ENCODE data around the gene CX3CR1. TPM values are rescaled to one million over a fixed set of nuclear protein-coding genes. Genes with fewer than 3 reads are reported as not detected.

Gene CX3CR1
- polyA plus RNA-seq, 4 donors: 0.06 to 3.7 TPM; not detected in 2

DNA sequence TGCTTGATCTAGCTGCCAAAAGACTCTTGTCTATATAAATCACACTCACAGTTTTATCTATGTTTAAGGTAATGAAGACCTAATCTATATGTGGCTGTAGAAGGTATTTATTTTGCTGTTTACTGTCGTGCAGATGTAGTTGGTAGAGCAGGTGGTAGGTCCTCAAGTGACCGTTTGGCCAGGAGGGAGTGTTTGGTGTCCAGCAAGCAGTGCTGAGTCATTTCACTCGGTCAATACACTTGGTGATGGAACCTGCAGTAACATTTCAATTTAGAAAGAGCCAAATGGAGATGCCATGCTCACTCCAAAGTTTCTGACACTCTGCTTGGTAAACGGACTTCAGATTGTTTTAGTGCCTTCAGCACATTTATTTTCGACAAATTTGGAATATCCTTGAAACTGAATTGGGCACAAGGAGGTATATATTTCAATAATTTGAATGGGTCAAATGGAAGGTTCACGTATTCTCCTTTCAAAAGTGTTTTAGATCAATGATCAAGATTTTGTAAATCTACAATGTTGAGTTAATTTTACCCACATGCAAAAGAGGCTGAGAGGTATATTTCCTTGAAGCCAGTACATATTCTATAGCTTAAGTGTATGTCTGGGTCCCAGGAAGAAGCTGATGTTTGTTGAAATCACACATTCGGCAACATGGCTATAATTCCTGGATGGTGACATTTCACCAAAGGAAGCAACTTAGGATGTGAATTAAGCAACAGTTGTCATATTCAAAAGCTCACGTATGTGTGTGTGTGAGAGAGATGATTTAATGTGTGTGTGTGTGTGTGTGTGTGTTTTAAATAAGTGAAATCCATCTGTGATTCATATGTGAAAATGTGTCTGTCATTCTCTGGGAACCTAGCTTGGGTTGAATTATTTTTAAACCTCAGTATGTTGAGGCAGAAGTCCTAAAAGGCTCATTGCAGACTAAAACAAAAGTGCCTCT, 7.7 kb upstream of the CX3CR1 start:
- Histone ChIP-seq H3K36me3 (ENCODE audit: control insufficient read depth in 3 of 3, insufficient read depth in 2 of 3, low read depth in 1 of 3, low read length in 3 of 3) (no peaks in the 10 kb centered on the region), H3K4me3 (ENCODE audit: low read depth in 1 of 3, low read length in 3 of 3) (no peak overlapping the region), H3K9me3 (ENCODE audit: control insufficient read depth in 2 of 2, insufficient read depth in 1 of 2, low read depth in 1 of 2, low read length in 1 of 2) (no peaks in the 10 kb centered on the region), H3K4me1 (ENCODE audit: control insufficient read depth in 3 of 3, insufficient read depth in 2 of 3, low read depth in 1 of 3, low read length in 2 of 3) (no peaks in the 10 kb centered on the region), H3K27ac (ENCODE audit: low read depth in 1 of 3, low read length in 2 of 3) (no peak overlapping the region), H3K27me3 (ENCODE audit: control insufficient read depth in 3 of 3, insufficient read depth in 3 of 3, low read length in 3 of 3) (no peaks in the 10 kb centered on the region)
- DNase-seq: no peak
- 58 to 62% (median 59%) methylated on average over 8 of the region's 8 CpGs for WGBS, 3 donors
- FAIRE-seq: no peak

GRCh38 chr3:39286771-39287170, 6.9 kb upstream of the CX3CR1 start:
- WGBS, 3 donors: 73 to 87% (median 81%) methylated on average over 3 of the region's 3 CpGs
- Histone ChIP-seq H3K4me3 (ENCODE audit: low read depth in 1 of 3, low read length in 3 of 3) (no peak overlapping the region), H3K27ac (ENCODE audit: low read depth in 1 of 3, low read length in 2 of 3) (no peak overlapping the region), H3K4me1 (ENCODE audit: control insufficient read depth in 3 of 3, insufficient read depth in 2 of 3, low read depth in 1 of 3, low read length in 2 of 3) (no peaks in the 10 kb centered on the region), H3K9me3 (ENCODE audit: control insufficient read depth in 2 of 2, insufficient read depth in 1 of 2, low read depth in 1 of 2, low read length in 1 of 2) (no peaks in the 10 kb centered on the region), H3K27me3 (ENCODE audit: control insufficient read depth in 3 of 3, insufficient read depth in 3 of 3, low read length in 3 of 3) (no peaks in the 10 kb centered on the region), H3K36me3 (ENCODE audit: control insufficient read depth in 3 of 3, insufficient read depth in 2 of 3, low read depth in 1 of 3, low read length in 3 of 3) (no peaks in the 10 kb centered on the region)
- DNase-seq: no peak
- no peak for FAIRE-seq

DNA sequence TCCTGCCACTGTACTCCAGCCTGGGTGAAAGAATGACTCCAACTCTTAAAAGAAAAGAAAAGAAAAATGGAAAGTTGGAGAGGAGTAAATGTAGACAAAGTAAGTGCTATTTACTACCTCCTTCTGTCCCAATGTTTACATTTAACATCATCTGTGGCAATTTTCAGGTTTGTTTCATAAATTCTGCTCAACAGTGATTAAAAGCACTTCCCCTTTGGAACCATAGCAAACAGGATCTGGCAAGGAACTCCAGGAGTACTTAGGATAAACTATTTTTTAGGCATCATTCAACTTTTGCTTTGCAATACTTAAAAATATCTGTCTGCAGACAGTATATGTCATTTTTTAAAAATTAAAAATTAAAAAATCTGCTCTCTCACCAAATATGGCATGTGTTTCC, 5.5 kb upstream of the CX3CR1 start:
- Histone ChIP-seq H3K36me3 (ENCODE audit: control insufficient read depth in 3 of 3, insufficient read depth in 2 of 3, low read depth in 1 of 3, low read length in 3 of 3) (no peaks in the 10 kb centered on the region), H3K9me3 (ENCODE audit: control insufficient read depth in 2 of 2, insufficient read depth in 1 of 2, low read depth in 1 of 2, low read length in 1 of 2) (no peaks in the 10 kb centered on the region)

DNA sequence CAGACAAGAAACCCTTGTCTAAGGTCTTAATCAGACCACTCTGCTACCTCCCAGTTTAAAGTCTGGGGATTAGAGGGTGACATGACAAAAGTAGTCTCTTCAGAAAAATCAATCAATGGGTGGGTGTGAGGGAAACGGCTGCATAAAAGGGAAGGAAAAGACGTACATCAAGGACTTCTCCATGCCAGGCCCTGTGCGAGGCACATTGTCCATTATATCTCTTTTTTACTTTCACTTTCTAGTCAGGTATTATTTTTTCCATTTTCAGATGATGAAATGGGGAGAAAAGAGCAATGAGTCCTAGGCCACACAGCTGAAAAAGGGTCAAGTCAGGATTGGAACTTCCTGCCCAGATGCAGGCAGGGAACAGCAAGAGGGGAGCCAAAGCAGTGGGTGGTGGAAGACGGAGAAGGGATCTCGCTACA, 4.6 kb upstream of the CX3CR1 start:
- Histone ChIP-seq H3K27me3 (ENCODE audit: control insufficient read depth in 3 of 3, insufficient read depth in 3 of 3, low read length in 3 of 3) (no peaks in the 10 kb centered on the region), H3K4me1 (ENCODE audit: control insufficient read depth in 3 of 3, insufficient read depth in 2 of 3, low read depth in 1 of 3, low read length in 2 of 3) (no peaks in the 10 kb centered on the region), H3K9me3 (ENCODE audit: control insufficient read depth in 2 of 2, insufficient read depth in 1 of 2, low read depth in 1 of 2, low read length in 1 of 2) (no peaks in the 10 kb centered on the region), H3K36me3 (ENCODE audit: control insufficient read depth in 3 of 3, insufficient read depth in 2 of 3, low read depth in 1 of 3, low read length in 3 of 3) (no peaks in the 10 kb centered on the region), H3K27ac (ENCODE audit: low read depth in 1 of 3, low read length in 2 of 3) (no peak overlapping the region), H3K4me3 (ENCODE audit: low read depth in 1 of 3, low read length in 3 of 3) (no peak overlapping the region)
- WGBS, 3 donors: 64 to 76% (median 71%) methylated on average over 5 of the region's 5 CpGs
- FAIRE-seq: no peak
- no peak for DNase-seq

More for the DNA sequence above, 5.5 kb upstream of the CX3CR1 start:
- DNase-seq: no peak
- FAIRE-seq: no peak
- Histone ChIP-seq H3K4me1 (ENCODE audit: control insufficient read depth in 3 of 3, insufficient read depth in 2 of 3, low read depth in 1 of 3, low read length in 2 of 3) (no peaks in the 10 kb centered on the region), H3K27ac (ENCODE audit: low read depth in 1 of 3, low read length in 2 of 3) (no peak overlapping the region), H3K27me3 (ENCODE audit: control insufficient read depth in 3 of 3, insufficient read depth in 3 of 3, low read length in 3 of 3) (no peaks in the 10 kb centered on the region), H3K4me3 (ENCODE audit: low read depth in 1 of 3, low read length in 3 of 3) (no peak overlapping the region)

DNA sequence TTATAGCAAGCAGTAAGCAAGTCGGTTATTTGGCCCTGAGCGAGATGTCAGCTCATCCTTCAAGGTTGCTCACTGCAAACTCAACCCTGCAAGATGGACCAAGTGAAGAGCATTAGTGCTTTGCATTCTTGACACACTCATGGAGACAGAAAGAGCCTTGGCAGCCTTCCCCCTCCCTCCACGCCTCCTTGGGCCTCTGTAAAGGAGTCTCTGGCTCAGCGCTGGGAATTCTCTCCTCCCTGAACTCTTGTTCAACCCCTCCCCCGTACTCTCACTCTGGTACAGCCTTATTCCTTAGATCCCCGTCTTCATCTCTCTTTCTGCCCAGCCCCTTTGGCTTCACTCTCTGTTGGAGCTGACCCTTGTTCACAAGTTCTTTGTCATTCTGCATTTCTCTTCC, 2.2 kb upstream of the CX3CR1 start:
- WGBS, 3 donors: 76 to 83% (median 83%) methylated on average over 6 of the region's 6 CpGs
- no peak for FAIRE-seq
- H3K9me3 ChIP-seq (ENCODE audit: control insufficient read depth in 2 of 2, insufficient read depth in 1 of 2, low read depth in 1 of 2, low read length in 1 of 2): no peaks in the 10 kb centered on the region

DNA sequence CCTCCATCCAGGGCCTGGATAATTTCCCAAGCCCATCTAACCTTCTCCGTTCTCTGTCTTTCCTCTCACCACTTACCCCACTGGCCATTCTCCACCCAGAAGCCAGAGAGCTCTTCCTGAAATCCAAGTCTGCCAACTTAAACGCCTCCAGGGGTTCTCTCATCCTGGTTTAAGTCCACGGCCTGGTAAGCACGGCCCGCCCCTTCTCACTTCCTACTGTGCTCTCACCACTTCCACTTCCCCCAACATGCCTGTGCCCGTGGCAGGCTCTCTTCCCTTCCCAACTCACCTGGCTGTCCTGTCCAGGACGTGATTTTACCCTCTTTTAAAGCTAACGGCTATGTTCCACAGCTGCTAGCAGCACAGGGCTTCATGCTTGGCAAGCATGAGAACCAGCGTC, 1.7 kb upstream of the CX3CR1 start:
- Histone ChIP-seq H3K36me3 (ENCODE audit: control insufficient read depth in 3 of 3, insufficient read depth in 2 of 3, low read depth in 1 of 3, low read length in 3 of 3) (no peaks in the 10 kb centered on the region), H3K27me3 (ENCODE audit: control insufficient read depth in 3 of 3, insufficient read depth in 3 of 3, low read length in 3 of 3) (peaks cover 0 to 2% (median 0%) of the 10 kb centered on the region in 3 donors), H3K4me1 (ENCODE audit: control insufficient read depth in 3 of 3, insufficient read depth in 2 of 3, low read depth in 1 of 3, low read length in 2 of 3) (no peaks in the 10 kb centered on the region), H3K27ac (ENCODE audit: low read depth in 1 of 3, low read length in 2 of 3) (no peak overlapping the region), H3K4me3 (ENCODE audit: low read depth in 1 of 3, low read length in 3 of 3) (no peak overlapping the region), H3K9me3 (ENCODE audit: control insufficient read depth in 2 of 2, insufficient read depth in 1 of 2, low read depth in 1 of 2, low read length in 1 of 2) (no peaks in the 10 kb centered on the region)
- 74 to 83% (median 80%) methylated on average over 9 of the region's 9 CpGs for WGBS, 3 donors
- FAIRE-seq (no peak), DNase-seq (no peak)

More for the DNA sequence above, 2.2 kb upstream of the CX3CR1 start:
- peaks cover 0 to 1% (median 0%) of the 10 kb centered on the region in 3 donors for H3K27me3 ChIP-seq (ENCODE audit: control insufficient read depth in 3 of 3, insufficient read depth in 3 of 3, low read length in 3 of 3)
- H3K27ac ChIP-seq (ENCODE audit: low read depth in 1 of 3, low read length in 2 of 3): no peak overlapping the region
- no peak for DNase-seq
- H3K36me3 ChIP-seq (ENCODE audit: control insufficient read depth in 3 of 3, insufficient read depth in 2 of 3, low read depth in 1 of 3, low read length in 3 of 3): no peaks in the 10 kb centered on the region
- no peaks in the 10 kb centered on the region for H3K4me1 ChIP-seq (ENCODE audit: control insufficient read depth in 3 of 3, insufficient read depth in 2 of 3, low read depth in 1 of 3, low read length in 2 of 3)
- H3K4me3 ChIP-seq (ENCODE audit: low read depth in 1 of 3, low read length in 3 of 3): no peak overlapping the region

DNA sequence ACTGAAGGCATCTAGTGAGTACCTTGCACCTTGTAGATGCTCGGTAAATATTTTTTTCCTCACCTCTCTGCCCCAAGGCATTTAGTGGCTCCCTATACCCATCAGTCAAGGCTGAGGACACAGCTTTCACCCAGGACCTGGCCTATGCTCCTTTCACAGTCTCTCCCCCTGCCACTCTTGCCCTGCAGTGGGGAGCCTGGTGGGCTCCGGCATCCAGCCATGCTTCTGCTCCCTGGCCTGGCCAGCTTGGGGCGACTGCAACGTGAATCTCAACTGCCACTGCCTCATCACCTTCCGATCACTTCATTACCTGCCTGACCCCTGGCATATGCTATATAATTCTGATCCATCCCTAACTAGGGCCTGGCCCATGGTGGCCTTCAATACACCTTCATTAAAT, 735 bp upstream of the CX3CR1 start:
- Histone ChIP-seq H3K4me1 (ENCODE audit: control insufficient read depth in 3 of 3, insufficient read depth in 2 of 3, low read depth in 1 of 3, low read length in 2 of 3) (no peaks in the 10 kb centered on the region), H3K36me3 (ENCODE audit: control insufficient read depth in 3 of 3, insufficient read depth in 2 of 3, low read depth in 1 of 3, low read length in 3 of 3) (no peaks in the 10 kb centered on the region), H3K9me3 (ENCODE audit: control insufficient read depth in 2 of 2, insufficient read depth in 1 of 2, low read depth in 1 of 2, low read length in 1 of 2) (no peaks in the 10 kb centered on the region), H3K27ac (ENCODE audit: low read depth in 1 of 3, low read length in 2 of 3) (no peak overlapping the region), H3K4me3 (ENCODE audit: low read depth in 1 of 3, low read length in 3 of 3) (no peak overlapping the region), H3K27me3 (ENCODE audit: control insufficient read depth in 3 of 3, insufficient read depth in 3 of 3, low read length in 3 of 3) (peaks cover 0 to 2% (median 0%) of the 10 kb centered on the region in 3 donors)
- DNase-seq (no peak), FAIRE-seq (no peak)
- WGBS, 3 donors: 96 to 98% (median 97%) methylated on average over 5 of the region's 5 CpGs

DNA sequence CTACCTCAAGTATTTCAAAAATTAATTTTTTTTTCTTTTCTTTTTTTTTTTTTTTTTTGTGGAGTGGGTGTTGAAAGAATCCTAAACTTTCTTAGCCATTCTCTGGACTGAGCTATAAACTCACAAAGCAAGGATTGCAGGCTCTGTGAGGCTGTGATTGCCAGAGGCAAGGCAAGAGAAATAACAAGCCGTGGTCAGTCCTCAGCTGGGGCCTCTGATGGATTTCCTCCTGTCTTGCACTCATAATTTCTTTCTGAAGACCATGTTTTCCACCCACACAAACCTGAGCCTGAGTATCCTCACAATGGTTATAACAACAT, 1.3 kb downstream of the CX3CR1 start:
- peaks cover 0 to 2% (median 0%) of the 10 kb centered on the region in 3 donors for H3K27me3 ChIP-seq (ENCODE audit: control insufficient read depth in 3 of 3, insufficient read depth in 3 of 3, low read length in 3 of 3)
- no peak overlapping the region for H3K27ac ChIP-seq (ENCODE audit: low read depth in 1 of 3, low read length in 2 of 3)
- no peaks in the 10 kb centered on the region for H3K4me1 ChIP-seq (ENCODE audit: control insufficient read depth in 3 of 3, insufficient read depth in 2 of 3, low read depth in 1 of 3, low read length in 2 of 3)
- no peak for FAIRE-seq
- DNase-seq: no peak
- no peaks in the 10 kb centered on the region for H3K36me3 ChIP-seq (ENCODE audit: control insufficient read depth in 3 of 3, insufficient read depth in 2 of 3, low read depth in 1 of 3, low read length in 3 of 3)
- no peaks in the 10 kb centered on the region for H3K9me3 ChIP-seq (ENCODE audit: control insufficient read depth in 2 of 2, insufficient read depth in 1 of 2, low read depth in 1 of 2, low read length in 1 of 2)
- 54 to 62% (median 55%) methylated on average over 1 of the region's 1 CpG for WGBS, 3 donors
- H3K4me3 ChIP-seq (ENCODE audit: low read depth in 1 of 3, low read length in 3 of 3): no peak overlapping the region
